Esophagus squamous epithelium (tissue), 4 donors: ENCODE data around the gene ROR2.

ENCODE experiments used
- CTCF ChIP-seq, 6 experiments: fragments of 450-650 bp in 4 of 6; fragments of 200-600 bp in 2 of 6; sonication (generic) in 2 of 6; IDR thresholded peaks; one replicate each; pipeline ENCODE4 v1.5.1; 2016 to 2019; ENCODE audit warnings: antibody characterized with exemption in 6 of 6, mild to moderate bottlenecking in 4 of 6, moderate library complexity in 4 of 6
- POLR2A ChIP-seq, 4 donors: fragments of 450-650 bp; IDR thresholded peaks; one replicate each; pipeline ENCODE4 v1.6.1; 2017; ENCODE audit warnings: antibody characterized with exemption in 4 of 4, mild to moderate bottlenecking in 4 of 4, moderate library complexity in 3 of 4

- no peak for TF ChIP-seq CTCF (IDR thresholded peaks at IDR 0.05)
- TF ChIP-seq POLR2A (IDR thresholded peaks at IDR 0.05), result no peak
Measured at GRCh38 chr9:91963711-91964240, 13.7 kb upstream of the ROR2 start.
